HepG2 (cell line): ENCODE data around the gene TMEM151A. TPM values are rescaled to one million over a fixed set of nuclear protein-coding genes. Genes with fewer than 3 reads are reported as not detected.
A peak's percentile ranks its signal among the peaks of the same experiment; 100 is the strongest.

Source experiments
- ATAC-seq: fragments of 200-7000 bp; cut with Tn5 transposase; 3 replicates; pipeline ENCODE4 v1.9.1; 2020; ENCODE audit warnings: mild to moderate bottlenecking, moderate library complexity
- BruUV-seq: library from RNA; stranded (reverse); fragments of 400-500 nt; replicated peaks from 2 replicates; lab custom pipeline; 2021; lab: Mats Ljungman, UMichigan
- CTCF ChIA-PET: fragments of 300-600 bp; formaldehyde crosslinking; extraction: SDS; loops from one replicate; lab custom pipeline; 2021; ENCODE audit warnings: low total read pairs, inconsistent platforms, low intra/inter-chr PET ratio; lab: Yijun Ruan, JAX
- POLR2A ChIA-PET: fragments of 350-600 bp; sonication (Branson Sonifier 250); formaldehyde crosslinking; loops from one replicate; lab custom pipeline; 2020; ENCODE audit warnings: antibody characterized with exemption, inconsistent platforms; lab: Yijun Ruan, JAX
- DNase-seq: peaks from one replicate; pipeline ENCODE4 v3.0.0-alpha.2; 2015; ENCODE audit warnings: low spot score
- FAIRE-seq: peaks from 3 replicates; lab custom pipeline; 2011; peaks lifted over from hg19 to GRCh38; lab: Jason Lieb, UNC
- H2AFZ ChIP-seq: one replicate; pipeline ENCODE4 v1.6.1; 2011; ENCODE audit warnings: low read length, inconsistent platforms
- H3K27ac ChIP-seq: fragments of 300-600 bp; 3 replicates; pipeline ENCODE4 v1.8.0; 2011; ENCODE audit warnings: mixed run types, mild to moderate bottlenecking, mixed read lengths, low read length, inconsistent platforms; ENCODE audit not compliant: insufficient read depth; ENCODE audit errors: extremely low read length
- H3K27me3 ChIP-seq, 2 experiments: fragments of 200-600 bp in 1 of 2; 2 replicates in 1 of 2; 3 replicates in 1 of 2; pipeline versions ENCODE4 v1.6.0 to v1.8.0; 2011; ENCODE audit warnings: low read length in 2 of 2, mild to moderate bottlenecking in 2 of 2, moderate library complexity in 2 of 2, inconsistent platforms in 1 of 2; ENCODE audit not compliant: insufficient read depth in 2 of 2, control insufficient read depth in 1 of 2
- H3K36me3 ChIP-seq, 2 experiments: fragments of 200-600 bp in 1 of 2; replicated peaks in 1 of 2; 2 replicates in 1 of 2; 3 replicates in 1 of 2; pipeline versions ENCODE4 v1.5.1 to v1.8.0; 2011; ENCODE audit warnings: low read length in 2 of 2, inconsistent platforms in 1 of 2; ENCODE audit not compliant: insufficient read depth in 2 of 2, control insufficient read depth in 1 of 2
- H3K4me1 ChIP-seq: 2 replicates; pipeline ENCODE4 v1.5.1; 2012; ENCODE audit warnings: low read length, inconsistent platforms; ENCODE audit not compliant: insufficient read depth
- H3K4me2 ChIP-seq: 2 replicates; pipeline ENCODE4 v1.6.0; 2011; ENCODE audit warnings: low read depth, low read length, inconsistent platforms
- H3K4me3 ChIP-seq, 3 experiments: fragments of 200-600 bp in 1 of 3; sonication (generic), shearing (Covaris generic) in 1 of 3; replicated peaks in 1 of 3; 2 replicates each; pipeline ENCODE4 v1.5.1; 2011 to 2016; ENCODE audit warnings: low read length in 3 of 3, inconsistent platforms in 2 of 3, low read depth in 2 of 3, mild to moderate bottlenecking in 2 of 3, control low read depth in 1 of 3, mixed read lengths in 1 of 3; ENCODE audit not compliant: insufficient read depth in 1 of 3
- H3K79me2 ChIP-seq: one replicate; pipeline ENCODE4 v1.6.1; 2011; ENCODE audit warnings: low read length, inconsistent platforms; ENCODE audit not compliant: insufficient read depth
- H3K9ac ChIP-seq: 2 replicates; pipeline ENCODE4 v1.6.0; 2011; ENCODE audit warnings: mild to moderate bottlenecking, low read depth, low read length, inconsistent platforms; ENCODE audit not compliant: insufficient read depth
- H3K9me3 ChIP-seq: 2 replicates; pipeline ENCODE4 v1.5.1; 2012; ENCODE audit warnings: mild to moderate bottlenecking, low read length
- H4K20me1 ChIP-seq: 2 replicates; pipeline ENCODE4 v1.6.0; 2011; ENCODE audit warnings: inconsistent platforms, mild to moderate bottlenecking, low read length, moderate library complexity; ENCODE audit not compliant: insufficient read depth
- FOXM1 ChIP-seq: sonication (generic); formaldehyde crosslinking; IDR thresholded peaks from 2 replicates; pipeline ENCODE4 v1.5.0; 2020; ENCODE audit warnings: missing genetic modification reagents
- ZNF224 ChIP-seq: sonication (generic); formaldehyde crosslinking; IDR thresholded peaks from 2 replicates; pipeline ENCODE4 v1.5.0; 2020; ENCODE audit warnings: mild to moderate bottlenecking, missing genetic modification reagents
- ZNF354B ChIP-seq: sonication (generic); formaldehyde crosslinking; IDR thresholded peaks from 2 replicates; pipeline ENCODE4 v1.8.0; 2022; ENCODE audit warnings: mild to moderate bottlenecking, missing genetic modification reagents
- ZNF891 ChIP-seq: sonication (generic); formaldehyde crosslinking; IDR thresholded peaks from 2 replicates; pipeline ENCODE4 v1.5.0; 2020; ENCODE audit warnings: mild to moderate bottlenecking, missing genetic modification reagents
- ZSCAN25 ChIP-seq: sonication (generic); formaldehyde crosslinking; IDR thresholded peaks from 2 replicates; pipeline ENCODE4 v1.8.0; 2022; ENCODE audit warnings: mild to moderate bottlenecking, missing genetic modification reagents
- WGBS: methylation state at CpG from one replicate; pipeline ENCODE4 v1.1.6; 2017; ENCODE audit warnings: low lambda C conversion rate; 5-methylcytosine and 5-hydroxymethylcytosine counted together
- in situ Hi-C: cut with HindIII; loops from 2 replicates; pipeline ENCODE4 v1.10.0; 2017; ENCODE audit warnings: low pct_unique_long_range_greater_than_20kb; ENCODE audit not compliant: extremely low pct_ligation_motif_present
- intact Hi-C: fragments of 100-400 bp; cut with micrococcal nuclease; formaldehyde crosslinking; loops from one replicate; pipeline ENCODE4 v1.10.0; 2022; ENCODE audit not compliant: unreplicated experiment
- polyA plus RNA-seq, 8 experiments: library from polyadenylated mRNA; depleted of rRNA in 3 of 8; stranded (reverse) in 7 of 8; unstranded in 1 of 8; fragments of >200 nt; fragmentation: Illumina TruSeq in 4 of 8; extraction: Trizol in 4 of 8; gene quantifications; 2 replicates each; pipeline versions ENCODE4 v1.2.1 to v1.2.3, GENCODE V29; 2011 to 2016; ENCODE audit warnings: low read depth in 4 of 8, missing spikeins in 1 of 8, mixed read lengths in 1 of 8; ENCODE audit not compliant: insufficient read depth in 1 of 8
- total RNA-seq, 5 experiments: library from RNA; depleted of rRNA; stranded (reverse); fragments of >200 nt; fragmentation: Illumina TruSeq; extraction: Trizol; gene quantifications; 2 replicates each; pipeline ENCODE4 v1.2.3, GENCODE V29; 2016; ENCODE audit warnings: low read depth in 1 of 5
- TF ChIP-seq, protein P1 (sequence below): sonication (generic); formaldehyde crosslinking; IDR thresholded peaks from 2 replicates; pipeline ENCODE4 v1.4.0; 2020; ENCODE audit warnings: missing genetic modification reagents, borderline replicate concordance
- TF ChIP-seq, protein P2 (sequence below): fragments of 450-650 bp; IDR thresholded peaks from 2 replicates; pipeline ENCODE4 v1.6.1; 2016
- TF ChIP-seq, protein P3 (sequence below): sonication (generic); formaldehyde crosslinking; IDR thresholded peaks from 2 replicates; pipeline ENCODE4 v1.4.0; 2020; ENCODE audit warnings: missing genetic modification reagents

TMEM151A gene
- total and polyA plus RNA-seq, 2 of the 13 experiments (the other 11 are each of a cell fraction or from before 2014, with no cell fraction given), result 0.18 to 0.33 TPM

DNA sequence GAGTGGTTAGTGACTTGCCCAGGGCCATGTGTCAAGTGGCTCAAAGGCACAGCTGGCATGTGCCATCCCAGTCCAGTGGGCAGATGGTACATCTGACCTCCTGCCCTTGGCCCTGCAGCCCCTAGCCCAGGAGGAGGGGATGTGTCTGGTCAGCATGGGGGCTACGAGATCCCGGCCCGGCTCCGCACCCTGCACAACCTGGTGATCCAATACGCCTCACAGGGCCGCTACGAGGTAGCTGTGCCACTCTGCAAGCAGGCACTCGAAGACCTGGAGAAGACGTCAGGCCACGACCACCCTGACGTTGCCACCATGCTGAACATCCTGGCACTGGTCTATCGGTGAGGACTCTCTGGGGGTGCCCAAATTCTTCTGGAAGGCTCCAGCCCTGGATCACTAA, 29.0 kb upstream of the TMEM151A start:
- Histone ChIP-seq H3K4me1 (peaks cover 8% of the 10 kb centered on the region), H3K4me3 (no peak overlapping the region), H3K79me2 (peaks cover 2% of the 10 kb centered on the region), H3K27me3 (no peaks in the 10 kb centered on the region), H4K20me1 (peaks cover 2% of the 10 kb centered on the region; the same call in 1 of the 2 replicates), H2AFZ (no peak overlapping the region), H3K27ac (no peak overlapping the region), H3K36me3 (peaks cover 5 to 8% of the 10 kb centered on the region in 2 experiments; a peak in 3 of 5 replicates), H3K4me2 (no peak overlapping the region), H3K9ac (no peak overlapping the region), H3K9me3 (no peaks in the 10 kb centered on the region)
- POLR2A ChIA-PET, result no interaction called here
- ATAC-seq (no peak), DNase-seq (no peak), FAIRE-seq (no peak)
- in situ Hi-C loops, result no loop called here
- intact Hi-C loops, result no loop called here
- CTCF ChIA-PET, result no interaction called here
- TF ChIP-seq, protein P1, sequence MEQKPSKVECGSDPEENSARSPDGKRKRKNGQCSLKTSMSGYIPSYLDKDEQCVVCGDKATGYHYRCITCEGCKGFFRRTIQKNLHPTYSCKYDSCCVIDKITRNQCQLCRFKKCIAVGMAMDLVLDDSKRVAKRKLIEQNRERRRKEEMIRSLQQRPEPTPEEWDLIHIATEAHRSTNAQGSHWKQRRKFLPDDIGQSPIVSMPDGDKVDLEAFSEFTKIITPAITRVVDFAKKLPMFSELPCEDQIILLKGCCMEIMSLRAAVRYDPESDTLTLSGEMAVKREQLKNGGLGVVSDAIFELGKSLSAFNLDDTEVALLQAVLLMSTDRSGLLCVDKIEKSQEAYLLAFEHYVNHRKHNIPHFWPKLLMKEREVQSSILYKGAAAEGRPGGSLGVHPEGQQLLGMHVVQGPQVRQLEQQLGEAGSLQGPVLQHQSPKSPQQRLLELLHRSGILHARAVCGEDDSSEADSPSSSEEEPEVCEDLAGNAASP (CRISPR knock-in tag), result no peak
- TF ChIP-seq, protein P2, sequence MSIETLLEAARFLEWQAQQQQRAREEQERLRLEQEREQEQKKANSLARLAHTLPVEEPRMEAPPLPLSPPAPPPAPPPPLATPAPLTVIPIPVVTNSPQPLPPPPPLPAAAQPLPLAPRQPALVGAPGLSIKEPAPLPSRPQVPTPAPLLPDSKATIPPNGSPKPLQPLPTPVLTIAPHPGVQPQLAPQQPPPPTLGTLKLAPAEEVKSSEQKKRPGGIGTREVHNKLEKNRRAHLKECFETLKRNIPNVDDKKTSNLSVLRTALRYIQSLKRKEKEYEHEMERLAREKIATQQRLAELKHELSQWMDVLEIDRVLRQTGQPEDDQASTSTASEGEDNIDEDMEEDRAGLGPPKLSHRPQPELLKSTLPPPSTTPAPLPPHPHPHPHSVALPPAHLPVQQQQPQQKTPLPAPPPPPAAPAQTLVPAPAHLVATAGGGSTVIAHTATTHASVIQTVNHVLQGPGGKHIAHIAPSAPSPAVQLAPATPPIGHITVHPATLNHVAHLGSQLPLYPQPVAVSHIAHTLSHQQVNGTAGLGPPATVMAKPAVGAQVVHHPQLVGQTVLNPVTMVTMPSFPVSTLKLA, result peak; percentile 84
- TF ChIP-seq ZNF224 (CRISPR knock-in tag), result no peak
- no CpG with 5 or more reads among the region's 12 CpGs for WGBS
- no TSS peak for BruUV-seq

DNA sequence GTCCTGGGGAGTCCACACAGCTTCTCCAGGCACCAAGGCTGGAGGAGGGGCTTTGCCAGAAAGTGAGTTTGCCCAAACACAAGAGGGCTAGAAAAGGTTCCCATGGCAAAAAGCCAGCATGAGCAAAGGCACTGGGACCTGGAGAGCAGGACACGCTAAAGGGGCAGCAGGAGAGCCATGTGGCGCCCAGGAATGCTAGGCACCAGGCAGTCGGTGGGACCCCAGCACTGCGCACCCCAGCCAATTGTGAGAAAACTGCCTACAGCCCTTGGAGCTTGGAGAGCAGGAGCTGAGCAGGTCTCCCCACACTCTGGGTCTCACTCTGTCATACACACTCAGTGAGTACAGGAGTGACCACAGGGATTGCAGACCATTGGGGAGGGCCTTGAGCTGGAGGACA, 28.5 kb upstream of the TMEM151A start:
- Histone ChIP-seq H4K20me1 (peaks cover 2% of the 10 kb centered on the region; the same call in 1 of the 2 replicates), H3K27ac (no peak overlapping the region), H3K9me3 (no peaks in the 10 kb centered on the region), H3K27me3 (no peaks in the 10 kb centered on the region), H2AFZ (no peak overlapping the region), H3K36me3 (peaks cover 5 to 8% of the 10 kb centered on the region in 2 experiments; a peak in 3 of 5 replicates), H3K4me3 (no peak overlapping the region), H3K4me1 (peaks cover 8% of the 10 kb centered on the region), H3K79me2 (peaks cover 2% of the 10 kb centered on the region), H3K4me2 (no peak overlapping the region), H3K9ac (no peak overlapping the region)
- ChIA-PET POLR2A (no interaction called here), CTCF (no interaction called here)
- intact Hi-C loops, result no loop called here
- in situ Hi-C loops, result no loop called here
- no peak for DNase-seq
- no peak for ATAC-seq
- no TSS peak for BruUV-seq
- FAIRE-seq, result no peak
- WGBS, result 100% methylated on average over 3 of the region's 4 CpGs
- TF ChIP-seq FOXM1 (CRISPR knock-in tag) (no peak), ZNF354B (CRISPR knock-in tag) (no peak), ZNF891 (CRISPR knock-in tag) (no peak), ZSCAN25 (CRISPR knock-in tag) (no peak)
- TF ChIP-seq, protein P3, sequence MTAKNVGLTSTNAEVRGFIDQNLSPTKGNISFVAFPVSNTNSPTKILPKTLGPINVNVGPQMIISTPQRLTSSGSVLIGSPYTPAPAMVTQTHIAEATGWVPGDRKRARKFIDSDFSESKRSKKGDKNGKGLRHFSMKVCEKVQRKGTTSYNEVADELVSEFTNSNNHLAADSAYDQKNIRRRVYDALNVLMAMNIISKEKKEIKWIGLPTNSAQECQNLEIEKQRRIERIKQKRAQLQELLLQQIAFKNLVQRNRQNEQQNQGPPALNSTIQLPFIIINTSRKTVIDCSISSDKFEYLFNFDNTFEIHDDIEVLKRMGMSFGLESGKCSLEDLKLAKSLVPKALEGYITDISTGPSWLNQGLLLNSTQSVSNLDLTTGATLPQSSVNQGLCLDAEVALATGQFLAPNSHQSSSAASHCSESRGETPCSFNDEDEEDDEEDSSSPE (CRISPR knock-in tag), result no peak
